Glomerular visceral epithelial cell (primary cell): Measurements from ENCODE around the gene CCDC51.
A peak's percentile ranks its signal among the peaks of the same experiment; 100 is the strongest.
"Not testable (repeated sequence)": the region's sequence is repeated elsewhere in the genome, so short reads cannot be mapped to it uniquely, and the experiment has no call there.

Experiments used
- DNase-seq: peaks from one replicate; pipeline ENCODE4 v3.0.0-alpha.2; 2016; ENCODE audit errors: extremely low spot score

CCDC51 gene, protein sequence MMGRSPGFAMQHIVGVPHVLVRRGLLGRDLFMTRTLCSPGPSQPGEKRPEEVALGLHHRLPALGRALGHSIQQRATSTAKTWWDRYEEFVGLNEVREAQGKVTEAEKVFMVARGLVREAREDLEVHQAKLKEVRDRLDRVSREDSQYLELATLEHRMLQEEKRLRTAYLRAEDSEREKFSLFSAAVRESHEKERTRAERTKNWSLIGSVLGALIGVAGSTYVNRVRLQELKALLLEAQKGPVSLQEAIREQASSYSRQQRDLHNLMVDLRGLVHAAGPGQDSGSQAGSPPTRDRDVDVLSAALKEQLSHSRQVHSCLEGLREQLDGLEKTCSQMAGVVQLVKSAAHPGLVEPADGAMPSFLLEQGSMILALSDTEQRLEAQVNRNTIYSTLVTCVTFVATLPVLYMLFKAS

DNA sequence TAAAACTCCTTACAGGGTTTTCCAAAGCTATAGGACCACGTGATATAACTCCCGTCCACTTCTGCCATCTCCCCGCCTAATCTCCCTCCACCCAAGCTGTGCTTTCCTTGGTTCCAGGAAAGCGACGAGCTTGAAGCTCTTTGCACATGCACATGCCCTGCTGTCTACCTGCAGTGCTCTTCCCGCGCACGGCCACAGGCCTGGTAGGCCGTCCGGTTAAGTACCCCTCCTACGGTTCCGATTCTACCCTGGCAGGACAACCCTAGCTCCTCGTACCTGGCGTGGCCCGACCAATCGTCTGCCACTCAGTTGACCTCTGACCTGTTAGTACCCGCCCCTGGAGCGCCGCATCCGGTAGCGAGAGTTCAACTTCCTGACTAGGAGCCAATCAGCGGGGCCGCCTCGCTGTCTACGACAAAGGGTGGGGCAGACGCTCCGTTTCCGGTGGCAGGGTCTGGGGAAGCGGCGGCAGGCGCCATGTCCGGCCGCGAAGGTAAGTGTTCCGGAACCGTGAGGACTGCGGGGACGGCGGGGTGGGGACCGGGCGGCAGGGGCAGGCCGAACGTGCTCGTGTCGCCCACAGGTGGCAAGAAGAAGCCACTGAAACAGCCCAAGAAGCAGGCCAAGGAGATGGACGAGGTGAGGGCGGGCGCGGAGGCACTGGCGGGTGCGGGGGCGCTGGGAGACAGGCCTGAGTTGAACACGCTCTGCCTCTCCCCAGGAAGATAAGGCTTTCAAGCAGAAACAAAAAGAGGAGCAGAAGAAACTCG, at the start of gene CCDC51, which contains the start of gene TMA7:
Gene CCDC51, minus strand, starts transcription at position 300 of the 770 bp plus-strand sequence. CDS start 4,991 bp downstream, outside the sequence.
Gene TMA7, plus strand, starts transcription at position 438 of the 770 bp plus-strand sequence. Its CDS starts 40 bp downstream, at position 478.
- peak; percentile 96 for DNase-seq

DNA sequence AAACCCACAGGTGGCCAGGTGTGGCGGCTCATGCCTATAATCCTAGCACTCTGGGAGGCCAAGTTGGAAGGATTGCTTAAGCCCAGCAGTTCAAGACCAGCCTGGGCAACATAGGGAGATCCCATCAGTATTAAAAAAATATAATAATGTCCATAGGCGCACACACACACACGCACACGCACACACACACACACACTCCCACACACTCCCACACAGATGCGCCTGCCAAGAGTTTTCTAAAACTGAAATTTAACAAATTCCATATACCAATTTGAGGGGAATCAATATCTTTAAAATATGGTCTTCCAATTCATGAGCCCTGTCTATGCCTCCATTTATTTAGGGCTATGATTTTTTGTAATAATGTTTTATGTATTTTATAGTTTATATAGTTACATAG, 47.0 kb upstream of the CCDC51 start:
- no peak for DNase-seq

DNA sequence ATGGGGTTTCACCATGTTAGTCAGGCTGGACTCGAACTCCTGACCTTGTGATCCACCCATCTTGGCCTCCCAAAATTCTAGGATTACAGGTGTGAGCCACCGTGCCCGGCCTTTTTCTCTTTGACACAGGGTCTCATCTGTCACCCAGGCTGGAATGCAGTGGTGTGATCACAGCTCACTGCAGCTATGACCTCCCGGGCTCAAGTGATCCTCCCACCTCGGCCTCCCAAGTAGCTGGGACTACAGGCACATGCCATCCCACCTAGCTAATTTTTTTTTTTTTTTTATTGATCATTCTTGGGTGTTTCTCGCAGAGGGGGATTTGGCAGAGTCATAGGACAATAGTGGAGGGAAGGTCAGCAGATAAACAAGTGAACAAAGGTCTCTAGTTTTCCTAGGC, 42.9 kb upstream of the CCDC51 start:
- not testable (repeated sequence) for DNase-seq

DNA sequence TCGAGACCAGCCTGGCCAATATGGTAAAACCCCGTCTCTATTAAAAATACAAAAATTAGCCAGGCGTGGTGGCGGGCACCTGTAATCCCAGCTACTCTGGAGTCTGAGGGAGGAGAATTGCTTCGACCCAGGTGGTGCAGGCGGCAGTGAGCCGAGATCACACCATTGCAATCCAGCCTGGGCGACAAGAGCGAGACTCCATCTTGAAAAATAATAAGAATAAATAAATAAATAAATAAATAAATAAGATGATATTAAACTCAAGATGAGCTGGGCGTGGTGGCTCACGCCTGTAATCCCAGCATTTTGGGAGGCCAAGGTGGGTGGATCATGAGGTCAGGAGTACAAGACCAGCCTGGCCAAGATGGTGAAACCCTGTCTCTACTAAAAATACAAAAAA, 41.0 kb upstream of the CCDC51 start:
- DNase-seq = not testable (repeated sequence)

DNA sequence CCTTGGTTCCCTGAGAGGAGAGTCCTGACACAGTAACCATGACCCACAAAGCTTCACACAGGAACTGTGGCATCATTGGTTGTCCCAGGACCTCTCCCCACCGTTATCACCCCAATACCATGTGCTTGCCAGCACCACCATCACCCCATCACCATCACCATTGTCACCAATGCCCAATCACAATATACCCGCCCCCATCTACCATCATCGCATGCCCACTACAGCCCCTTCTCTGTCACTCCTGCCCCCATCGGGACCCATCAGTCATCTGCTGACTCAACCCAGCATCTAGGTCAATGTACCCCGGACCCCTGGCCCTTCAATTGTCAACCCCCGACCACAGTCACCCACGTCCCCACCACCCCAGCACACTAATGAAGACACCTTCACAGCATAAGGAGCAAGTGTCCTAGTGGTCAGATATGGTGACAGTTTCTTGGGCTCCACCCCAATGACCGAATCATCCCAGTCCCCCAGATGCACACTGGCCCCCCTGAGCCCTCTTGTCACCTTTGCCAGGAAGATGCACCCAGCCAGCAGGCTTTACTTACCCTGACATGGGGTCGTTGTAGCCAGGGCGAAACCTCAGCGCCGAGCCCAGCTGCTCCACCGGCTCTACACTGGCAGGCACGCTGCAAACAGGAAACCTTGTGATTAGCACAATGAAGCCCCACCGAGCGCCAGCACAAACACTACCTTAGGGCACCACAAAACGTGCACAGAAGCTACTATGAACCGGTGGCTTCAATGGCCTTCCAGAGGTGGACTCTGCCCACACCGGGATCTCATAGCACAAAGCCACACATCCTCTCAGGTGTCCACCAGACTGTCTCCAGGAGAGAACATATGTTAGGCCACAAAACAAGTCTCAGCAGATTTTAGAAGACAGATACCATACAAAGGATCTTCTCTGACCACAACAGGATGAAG, 39.0 kb upstream of the CCDC51 start:
- DNase-seq = no peak

DNA sequence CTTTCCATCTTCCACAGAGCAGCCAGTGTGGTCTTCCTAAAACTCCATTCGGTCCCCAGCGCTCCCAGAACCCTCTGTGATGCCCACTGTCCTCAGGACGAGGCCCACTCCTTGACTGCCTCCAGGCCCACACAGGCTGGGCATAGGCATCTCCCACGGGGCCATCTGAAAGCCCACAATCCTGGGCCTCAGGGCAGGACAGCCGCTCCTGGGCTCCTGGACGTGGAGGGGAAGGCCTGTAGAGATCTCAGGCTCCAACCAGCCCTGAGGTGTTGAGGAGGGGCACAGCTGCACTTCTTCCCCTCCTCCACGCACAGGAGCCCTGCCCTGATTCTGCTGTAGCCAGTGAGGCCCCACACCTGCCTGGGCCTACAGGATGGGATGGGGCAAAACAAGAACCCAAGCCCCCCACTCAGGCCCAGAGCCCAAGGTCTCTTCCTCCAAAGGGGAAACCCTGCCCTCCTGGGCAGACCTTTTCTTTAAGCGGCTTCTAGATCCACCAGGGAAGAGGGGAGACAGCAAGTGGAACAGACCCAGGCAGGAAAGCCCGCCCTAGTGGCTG, 38.1 kb upstream of the CCDC51 start:
- no peak for DNase-seq

DNA sequence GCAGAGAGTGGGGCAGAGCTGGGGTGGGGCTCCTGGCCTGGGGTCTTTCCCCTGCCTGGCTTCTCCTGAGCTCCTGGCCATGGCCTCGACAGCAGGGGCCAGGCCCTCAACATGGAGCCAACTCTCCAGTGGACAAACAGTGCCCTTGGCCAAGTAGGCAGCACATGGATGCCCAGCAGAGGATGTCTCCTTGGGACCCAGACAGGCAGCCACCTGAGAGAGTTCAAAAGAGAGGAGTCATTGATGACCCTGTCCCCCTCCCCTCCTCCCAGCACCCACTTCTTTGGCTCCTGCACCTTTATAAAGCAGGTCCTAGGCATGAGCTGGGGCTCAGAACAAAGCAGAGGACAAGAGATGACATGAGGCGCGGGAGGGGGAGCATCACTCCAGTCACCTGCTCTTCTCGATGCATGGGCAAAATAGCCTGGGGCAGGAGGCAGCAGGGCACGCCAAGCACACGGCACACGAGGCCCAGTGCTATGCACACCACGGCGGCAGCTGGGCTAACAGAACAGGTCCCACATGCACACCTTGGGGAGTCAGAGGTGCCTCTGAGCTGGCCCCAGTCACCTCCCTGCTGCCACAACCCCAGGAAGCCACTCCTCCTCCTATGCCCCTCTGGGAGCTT, 36.6 kb upstream of the CCDC51 start:
- DNase-seq = no peak

DNA sequence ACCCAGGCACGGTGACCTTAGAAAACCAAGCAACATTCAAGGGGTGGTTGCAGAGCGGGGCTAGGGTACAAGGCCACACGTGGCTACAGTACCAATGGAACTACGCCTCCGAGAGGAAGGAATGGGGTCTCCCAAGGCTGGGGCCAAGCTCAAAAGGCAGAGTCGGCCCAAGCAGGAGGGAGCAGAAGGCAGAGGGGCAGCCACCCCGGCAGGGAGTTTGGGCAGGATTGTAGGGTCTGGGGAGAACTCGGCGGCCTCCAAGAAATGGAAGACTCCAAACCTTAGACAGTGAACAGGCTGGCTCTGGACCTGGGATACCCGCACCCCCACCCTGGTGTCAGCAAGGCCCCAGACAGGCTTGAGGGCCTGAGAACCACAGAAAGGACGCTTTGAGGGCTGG, 35.3 kb upstream of the CCDC51 start:
- DNase-seq = no peak

DNA sequence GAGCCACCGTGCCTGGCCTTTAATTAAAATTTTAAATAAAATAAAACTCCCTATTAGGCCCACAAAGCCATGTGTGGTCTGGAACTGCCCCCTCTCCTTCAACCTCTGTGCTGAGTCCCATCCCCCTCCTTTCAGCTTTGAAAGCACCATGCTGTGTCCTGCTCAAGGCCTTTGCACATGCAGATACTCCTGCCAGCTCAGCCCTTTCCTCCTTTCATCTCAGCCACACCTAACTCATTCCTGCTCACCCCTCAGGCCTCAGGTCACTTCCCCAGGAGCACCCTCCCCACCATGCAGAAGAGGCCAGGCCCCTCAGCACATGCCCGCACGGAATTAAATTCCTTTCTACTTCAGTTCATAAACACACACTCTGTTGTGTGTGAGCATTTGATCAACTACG, 34.7 kb upstream of the CCDC51 start:
- DNase-seq = no peak

DNA sequence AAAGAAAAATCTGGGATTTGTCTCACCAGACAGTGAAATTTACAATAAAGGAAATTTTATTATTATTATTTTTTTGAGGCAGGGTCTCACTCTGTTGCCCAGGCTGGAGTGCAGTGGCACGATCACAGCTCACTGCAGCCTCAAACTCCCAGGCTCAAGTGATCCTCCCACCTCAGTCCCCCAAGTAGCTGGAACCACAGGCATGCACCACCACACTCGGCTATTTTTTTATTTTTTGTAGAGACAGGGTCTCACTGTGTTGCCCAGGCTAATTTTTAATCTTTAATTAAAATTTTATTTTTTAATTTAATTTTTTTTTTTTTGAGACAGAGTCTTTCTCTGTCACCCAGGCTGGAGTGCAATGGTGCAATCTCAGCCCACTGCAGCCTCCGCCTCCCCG, 34.1 kb upstream of the CCDC51 start:
- DNase-seq = not testable (repeated sequence)

DNA sequence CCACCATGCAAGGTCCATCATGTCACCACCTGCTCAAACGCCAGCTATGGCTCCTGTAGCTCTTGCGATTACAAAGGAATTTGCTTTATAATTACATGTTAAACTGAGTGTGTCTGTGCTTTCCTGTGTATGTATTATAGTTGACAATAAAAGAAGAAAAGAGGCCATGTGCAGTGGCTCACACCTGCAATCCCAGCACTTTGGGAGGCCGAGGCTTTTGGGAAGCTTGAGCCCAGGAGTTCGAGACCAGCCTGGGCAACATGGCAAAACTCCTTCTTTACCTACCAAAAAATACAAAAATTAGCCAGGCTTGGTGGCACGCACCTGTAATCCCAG, 33.7 kb upstream of the CCDC51 start:
- no peak for DNase-seq

DNA sequence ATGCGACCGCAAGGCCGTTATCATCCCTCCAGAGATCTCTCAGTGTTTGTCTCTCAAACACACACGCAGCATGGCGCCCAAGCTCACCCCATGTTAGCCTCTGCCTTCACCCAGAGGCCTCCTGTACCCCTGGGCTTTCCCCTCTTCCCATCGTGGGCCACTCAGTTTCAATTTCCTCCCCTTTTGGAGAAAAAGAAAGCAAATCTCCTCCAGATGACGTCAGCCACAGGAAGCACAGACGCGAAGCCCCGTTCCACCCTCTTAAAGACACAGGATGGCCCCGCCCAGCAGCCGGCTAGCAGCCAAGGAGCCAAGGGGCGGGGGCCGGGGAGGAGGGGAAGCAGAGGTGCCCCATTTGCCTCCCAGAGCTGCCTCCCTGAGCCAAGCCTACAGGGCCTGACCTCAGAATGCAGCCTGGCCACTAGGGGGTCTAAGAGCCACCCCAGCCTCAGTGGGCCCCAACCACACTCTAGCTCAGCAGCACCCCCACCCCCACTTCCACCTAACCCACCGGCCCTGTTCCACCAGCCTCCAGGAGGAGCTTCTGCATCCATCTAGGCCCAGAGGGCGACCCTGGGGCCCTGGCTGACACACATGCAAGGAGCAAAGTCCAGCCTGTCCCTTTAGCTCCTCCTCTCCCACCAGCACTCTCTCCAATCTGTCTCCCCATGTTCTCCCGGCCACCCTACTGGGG, 33.2 kb upstream of the CCDC51 start:
- DNase-seq = peak; percentile 95

DNA sequence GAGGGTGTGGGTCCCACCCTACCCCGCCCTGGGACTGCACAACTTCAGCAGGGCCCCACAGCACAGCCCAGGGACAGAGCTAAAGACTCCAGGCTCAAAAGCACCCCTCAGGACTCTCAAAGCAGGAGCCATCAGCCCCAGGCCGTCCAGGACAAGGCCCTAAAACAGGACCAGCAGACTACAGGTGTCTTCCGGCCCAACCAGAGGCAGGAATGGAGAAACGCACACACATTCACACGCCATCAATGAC, 32.7 kb upstream of the CCDC51 start:
- DNase-seq = no peak

DNA sequence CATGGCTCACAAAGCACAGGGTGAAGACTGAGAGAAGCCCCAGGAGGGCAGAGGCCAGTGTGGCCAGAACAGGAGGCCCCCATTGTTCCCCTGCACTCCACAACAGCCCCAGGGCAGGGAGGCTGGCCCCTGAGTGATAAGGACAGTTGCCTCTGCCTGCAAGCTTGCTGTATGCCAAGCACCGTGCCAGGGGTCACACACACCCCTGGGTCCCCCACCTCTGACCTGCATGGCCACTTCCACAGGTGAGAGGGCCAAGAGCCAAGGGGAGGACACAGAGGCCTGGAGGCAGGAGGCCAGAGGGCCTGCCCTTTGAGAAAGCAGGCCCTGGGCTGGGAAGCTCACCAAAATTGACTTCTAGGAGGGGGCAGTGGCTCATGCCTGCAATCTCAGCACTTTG, 30.4 kb upstream of the CCDC51 start:
- DNase-seq = no peak

DNA sequence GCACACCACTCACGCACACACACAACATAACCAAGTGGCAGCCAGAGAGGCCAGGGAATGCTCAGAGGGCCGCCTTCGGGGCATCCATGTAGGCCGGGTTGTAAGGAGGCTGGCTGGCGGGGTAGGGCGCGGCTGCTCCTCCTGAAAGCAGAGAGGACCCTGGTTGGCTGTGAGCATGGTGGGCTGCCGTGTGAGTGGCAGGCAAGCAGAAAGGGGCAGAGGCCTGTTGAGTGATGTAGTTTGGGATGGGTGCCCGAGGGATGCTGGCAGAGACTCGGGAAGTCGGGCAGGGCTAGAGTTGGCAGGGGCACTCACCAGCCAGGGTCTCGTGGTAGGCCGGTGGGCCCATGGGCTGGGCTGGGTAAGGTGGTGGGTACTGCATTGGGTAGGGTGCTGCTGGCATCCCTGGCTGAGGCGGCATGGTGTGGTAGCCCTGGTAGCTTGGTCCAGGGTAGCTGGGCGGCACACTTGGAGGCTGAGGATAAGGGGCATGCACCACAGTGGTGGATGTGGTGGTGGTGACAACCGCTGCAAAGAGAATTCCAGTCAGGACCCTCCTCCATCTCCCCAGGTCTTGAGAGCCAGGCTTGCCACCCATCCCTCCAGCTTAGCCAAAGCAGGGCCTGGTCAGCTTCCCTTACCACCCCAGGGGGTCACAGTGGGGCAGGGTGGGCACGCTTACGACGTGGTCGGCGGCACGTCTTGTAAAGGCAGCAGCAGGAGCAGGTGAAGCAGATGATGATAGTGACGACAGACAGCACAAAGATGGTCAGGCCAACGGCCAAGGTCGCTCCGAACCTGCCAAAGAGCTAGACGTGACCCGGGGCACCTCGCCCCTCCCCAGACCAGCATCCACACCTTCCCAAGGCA, 29.4 kb upstream of the CCDC51 start:
- no peak for DNase-seq

DNA sequence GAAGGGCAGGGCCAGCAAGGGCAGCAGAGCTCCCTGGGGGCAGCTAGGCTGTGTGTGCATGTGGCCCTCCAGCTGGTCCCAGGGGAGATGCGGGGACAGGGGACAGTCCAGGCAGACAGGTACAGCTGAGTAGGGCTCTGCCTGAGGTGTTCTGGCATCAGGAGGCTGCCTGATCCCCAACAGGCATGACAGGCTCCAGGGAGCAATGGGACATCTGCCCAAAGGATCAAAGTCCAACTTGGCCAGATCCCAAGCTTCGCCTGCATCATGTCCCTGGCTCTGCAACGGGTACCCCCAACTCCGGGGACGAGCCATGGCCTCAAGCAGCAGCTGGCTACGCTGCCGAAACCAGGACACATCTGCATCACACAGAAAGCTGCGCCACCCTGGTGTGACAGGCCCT, 28.4 kb upstream of the CCDC51 start:
- DNase-seq = no peak

DNA sequence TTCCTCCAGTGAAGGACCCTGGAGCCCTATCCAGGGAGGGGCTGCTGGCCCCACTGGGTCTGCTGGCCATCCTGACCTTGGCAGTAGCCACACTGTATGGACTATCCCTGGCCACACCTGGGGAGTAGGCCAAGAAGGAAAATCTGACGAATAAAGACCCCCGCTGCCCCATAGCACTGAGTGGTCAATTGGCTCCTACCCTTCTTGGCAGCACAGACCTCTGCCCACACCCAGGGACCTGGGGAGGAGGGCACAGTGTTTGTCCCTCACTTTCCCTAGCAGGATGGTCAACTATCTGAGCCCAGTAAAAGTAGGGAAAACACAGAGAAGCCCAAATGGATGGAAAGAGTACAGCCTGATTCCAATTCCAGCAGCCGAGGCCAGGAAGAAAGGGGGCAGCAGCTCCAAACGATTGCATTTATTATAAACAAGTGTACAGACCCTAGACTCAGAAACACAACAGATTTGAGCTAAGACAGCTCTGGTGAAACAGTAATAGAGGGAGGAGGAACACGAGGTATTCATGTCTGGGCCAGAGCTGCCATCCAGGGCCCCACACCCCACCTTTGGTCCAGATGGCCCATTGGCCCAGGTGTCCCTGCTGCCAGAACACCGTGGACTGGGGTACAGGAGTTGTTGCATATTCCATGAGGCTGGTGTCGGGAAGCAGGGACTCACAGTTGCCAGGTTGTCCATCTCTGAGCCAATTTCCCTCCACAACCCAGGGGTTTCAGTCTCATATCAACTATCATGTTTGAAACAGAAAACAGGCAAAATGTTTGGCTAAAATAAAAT, 27.8 kb upstream of the CCDC51 start:
- no peak for DNase-seq

DNA sequence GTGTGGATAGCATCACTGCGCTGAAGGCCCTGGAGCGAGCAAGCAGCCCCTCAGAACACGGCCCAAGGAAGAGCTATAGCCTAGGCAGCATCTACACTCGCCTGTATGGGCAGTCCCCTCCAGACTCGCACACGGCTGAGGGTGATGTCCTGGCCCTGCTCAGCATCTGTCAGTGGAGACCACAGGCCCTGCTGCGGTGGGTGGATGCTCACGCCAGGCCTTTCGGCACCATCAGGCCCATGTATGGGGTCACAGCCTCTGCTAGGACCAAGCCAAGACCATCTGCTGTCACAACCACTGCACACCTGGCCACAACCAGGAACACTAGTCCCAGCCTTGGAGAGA, 27.2 kb upstream of the CCDC51 start:
- no peak for DNase-seq
